ENCODE data around the gene ARHGEF11.

The ARHGEF11 gene

DNA sequence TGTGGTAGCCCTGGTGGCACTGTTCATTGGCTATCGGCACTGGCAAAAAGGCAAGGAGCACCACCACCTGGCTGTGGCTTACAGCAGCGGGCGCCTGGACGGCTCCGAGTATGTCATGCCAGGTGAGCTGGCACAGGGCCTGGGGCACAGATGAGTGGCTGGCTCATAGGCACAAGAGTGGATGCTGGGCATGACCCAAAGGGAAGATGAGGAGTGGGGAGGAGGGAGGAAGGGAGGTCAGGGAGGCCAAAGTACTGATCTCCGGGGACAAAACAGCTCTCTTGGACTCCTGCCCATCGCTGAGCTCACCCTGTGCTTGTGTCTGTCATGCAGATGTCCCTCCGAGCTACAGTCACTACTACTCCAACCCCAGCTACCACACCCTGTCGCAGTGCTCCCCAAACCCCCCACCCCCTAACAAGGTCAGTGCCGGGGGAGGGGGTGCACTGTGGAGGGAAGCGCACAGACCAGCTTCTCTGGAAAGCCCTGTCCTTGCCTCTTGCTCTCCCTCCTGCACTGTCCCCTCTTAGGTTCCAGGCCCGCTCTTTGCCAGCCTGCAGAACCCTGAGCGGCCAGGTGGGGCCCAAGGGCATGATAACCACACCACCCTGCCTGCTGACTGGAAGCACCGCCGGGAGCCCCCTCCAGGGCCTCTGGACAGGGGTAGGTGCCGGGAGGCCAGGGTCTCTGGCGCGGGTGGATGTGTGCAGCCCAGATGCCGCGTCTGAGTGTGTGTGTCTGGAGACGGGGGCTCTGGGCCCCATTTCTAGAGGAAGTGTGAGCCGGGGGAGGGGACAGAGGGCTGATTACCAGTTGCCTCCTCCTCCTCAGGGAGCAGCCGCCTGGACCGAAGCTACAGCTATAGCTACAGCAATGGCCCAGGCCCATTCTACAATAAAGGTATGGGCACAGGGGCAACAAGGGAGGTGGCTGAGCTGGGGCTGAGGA, 132.4 kb downstream of the ARHGEF11 start:
- in situ Hi-C loops (cut with MboI; ENCODE audit: low pct_unique_long_range_greater_than_20kb, low sequenced_read_pairs, unreplicated experiment), result no loop called here

DNA sequence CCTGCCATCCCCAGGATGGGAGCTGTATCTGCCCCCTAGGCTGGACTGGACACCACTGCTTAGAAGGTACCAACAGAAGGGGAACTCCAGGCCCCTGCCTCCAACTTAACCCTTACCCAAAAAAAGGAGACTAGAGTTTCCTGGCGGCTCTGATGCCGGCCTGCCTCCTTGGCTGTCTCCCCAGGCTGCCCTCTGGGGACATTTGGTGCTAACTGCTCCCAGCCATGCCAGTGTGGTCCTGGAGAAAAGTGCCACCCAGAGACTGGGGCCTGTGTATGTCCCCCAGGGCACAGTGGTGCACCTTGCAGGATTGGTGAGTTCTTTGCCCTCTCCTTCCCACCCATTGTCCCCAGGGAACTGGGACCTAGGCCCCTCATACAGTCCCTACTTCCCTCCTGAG, 133.2 kb downstream of the ARHGEF11 start:
- no peak for DNase-seq (ENCODE audit: low spot score)
- TF ChIP-seq, protein P1, sequence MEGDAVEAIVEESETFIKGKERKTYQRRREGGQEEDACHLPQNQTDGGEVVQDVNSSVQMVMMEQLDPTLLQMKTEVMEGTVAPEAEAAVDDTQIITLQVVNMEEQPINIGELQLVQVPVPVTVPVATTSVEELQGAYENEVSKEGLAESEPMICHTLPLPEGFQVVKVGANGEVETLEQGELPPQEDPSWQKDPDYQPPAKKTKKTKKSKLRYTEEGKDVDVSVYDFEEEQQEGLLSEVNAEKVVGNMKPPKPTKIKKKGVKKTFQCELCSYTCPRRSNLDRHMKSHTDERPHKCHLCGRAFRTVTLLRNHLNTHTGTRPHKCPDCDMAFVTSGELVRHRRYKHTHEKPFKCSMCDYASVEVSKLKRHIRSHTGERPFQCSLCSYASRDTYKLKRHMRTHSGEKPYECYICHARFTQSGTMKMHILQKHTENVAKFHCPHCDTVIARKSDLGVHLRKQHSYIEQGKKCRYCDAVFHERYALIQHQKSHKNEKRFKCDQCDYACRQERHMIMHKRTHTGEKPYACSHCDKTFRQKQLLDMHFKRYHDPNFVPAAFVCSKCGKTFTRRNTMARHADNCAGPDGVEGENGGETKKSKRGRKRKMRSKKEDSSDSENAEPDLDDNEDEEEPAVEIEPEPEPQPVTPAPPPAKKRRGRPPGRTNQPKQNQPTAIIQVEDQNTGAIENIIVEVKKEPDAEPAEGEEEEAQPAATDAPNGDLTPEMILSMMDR (IDR thresholded peaks at IDR 0.05; ENCODE audit: extremely low read depth, insufficient read depth, missing control alignments), result no peak
- in situ Hi-C loops (cut with MboI; ENCODE audit: low pct_unique_long_range_greater_than_20kb, low sequenced_read_pairs, unreplicated experiment), result no loop called here

More for the DNA sequence above, 132.4 kb downstream of the ARHGEF11 start:
- no peak for DNase-seq (ENCODE audit: low spot score)
- TF ChIP-seq, protein P1 (IDR thresholded peaks at IDR 0.05; ENCODE audit: extremely low read depth, insufficient read depth, missing control alignments), result no peak

DNA sequence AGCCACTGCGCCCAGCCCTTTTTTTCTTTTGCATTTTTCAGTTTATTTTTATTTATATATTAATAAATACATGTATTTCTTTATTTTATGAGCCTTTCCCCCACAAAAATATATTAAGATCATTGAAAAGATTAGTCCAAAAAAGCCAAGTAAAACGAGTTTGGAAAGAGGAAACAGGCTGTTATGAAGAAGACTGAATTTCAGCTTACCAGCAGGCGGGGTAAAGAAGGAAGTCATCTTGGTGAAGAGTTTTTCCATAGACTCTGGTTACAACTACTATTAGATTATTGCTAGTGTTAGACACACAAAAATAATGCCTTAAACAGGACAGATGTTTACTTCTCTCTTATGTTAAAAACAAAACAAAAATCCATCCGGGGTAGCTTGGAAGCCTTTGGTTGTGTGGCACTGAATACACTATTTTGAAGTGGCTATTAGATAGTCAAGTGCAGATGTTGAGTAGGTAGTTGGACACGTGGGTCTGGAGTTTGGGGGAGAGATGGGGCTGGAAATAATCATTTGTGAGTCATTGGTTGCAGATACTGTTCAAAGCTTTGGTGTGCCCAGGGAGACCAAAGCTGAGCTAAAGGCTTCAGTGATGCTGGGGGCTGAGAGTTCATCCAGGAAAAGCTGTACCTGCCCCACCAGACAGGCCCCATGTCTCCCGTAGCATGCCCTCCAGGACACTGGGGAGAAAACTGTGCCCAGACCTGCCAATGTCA, 133.8 kb downstream of the ARHGEF11 start:
- in situ Hi-C loops (cut with MboI; ENCODE audit: low pct_unique_long_range_greater_than_20kb, low sequenced_read_pairs, unreplicated experiment), result no loop called here
- TF ChIP-seq, protein P1 (IDR thresholded peaks at IDR 0.05; ENCODE audit: extremely low read depth, insufficient read depth, missing control alignments), result no peak
- DNase-seq (ENCODE audit: low spot score), result no peak

DNA sequence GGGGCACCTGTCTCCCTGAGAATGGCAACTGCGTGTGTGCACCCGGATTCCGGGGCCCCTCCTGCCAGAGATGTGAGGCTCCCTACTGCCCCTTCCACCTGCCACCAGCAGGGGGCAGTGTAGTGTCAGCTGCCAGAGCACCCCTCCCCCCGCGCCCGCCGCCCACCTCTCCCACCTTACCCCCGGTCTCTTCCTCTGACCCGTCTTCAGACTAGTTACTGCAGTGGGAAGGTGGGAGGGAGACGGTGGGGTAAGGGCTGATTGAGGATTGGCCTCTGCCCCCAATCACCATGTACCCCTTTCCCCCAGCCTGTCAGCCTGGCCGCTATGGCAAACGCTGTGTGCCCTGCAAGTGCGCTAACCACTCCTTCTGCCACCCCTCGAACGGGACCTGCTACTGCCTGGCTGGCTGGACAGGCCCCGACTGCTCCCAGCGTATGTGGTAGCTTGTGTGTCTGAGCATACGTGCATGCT, 135.2 kb downstream of the ARHGEF11 start:
- peak; percentile 83 for DNase-seq (ENCODE audit: low spot score)

DNA sequence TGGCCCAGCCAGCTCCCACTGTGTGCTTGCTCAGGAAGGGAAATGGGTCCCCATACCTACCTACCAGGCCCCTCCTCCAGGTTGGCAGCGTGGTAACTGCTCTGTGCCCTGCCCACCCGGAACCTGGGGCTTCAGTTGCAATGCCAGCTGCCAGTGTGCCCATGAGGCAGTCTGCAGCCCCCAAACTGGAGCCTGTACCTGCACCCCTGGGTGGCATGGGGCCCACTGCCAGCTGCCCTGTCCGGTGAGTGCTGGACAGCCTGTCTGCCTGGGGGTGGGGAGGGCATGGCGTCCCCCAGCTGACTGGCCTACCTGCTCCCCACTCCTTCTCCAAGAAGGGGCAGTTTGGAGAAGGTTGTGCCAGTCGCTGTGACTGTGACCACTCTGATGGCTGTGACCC, 135.9 kb downstream of the ARHGEF11 start:
- TF ChIP-seq, protein P1 (IDR thresholded peaks at IDR 0.05; ENCODE audit: extremely low read depth, insufficient read depth, missing control alignments), result no peak
- in situ Hi-C loops (cut with MboI; ENCODE audit: low pct_unique_long_range_greater_than_20kb, low sequenced_read_pairs, unreplicated experiment), result no loop called here
- no peak for DNase-seq (ENCODE audit: low spot score)

More for the DNA sequence above, 135.2 kb downstream of the ARHGEF11 start:
- TF ChIP-seq, protein P1 (IDR thresholded peaks at IDR 0.05; ENCODE audit: extremely low read depth, insufficient read depth, missing control alignments), result peak; percentile 78
- in situ Hi-C loops (cut with MboI; ENCODE audit: low pct_unique_long_range_greater_than_20kb, low sequenced_read_pairs, unreplicated experiment), result no loop called here

DNA sequence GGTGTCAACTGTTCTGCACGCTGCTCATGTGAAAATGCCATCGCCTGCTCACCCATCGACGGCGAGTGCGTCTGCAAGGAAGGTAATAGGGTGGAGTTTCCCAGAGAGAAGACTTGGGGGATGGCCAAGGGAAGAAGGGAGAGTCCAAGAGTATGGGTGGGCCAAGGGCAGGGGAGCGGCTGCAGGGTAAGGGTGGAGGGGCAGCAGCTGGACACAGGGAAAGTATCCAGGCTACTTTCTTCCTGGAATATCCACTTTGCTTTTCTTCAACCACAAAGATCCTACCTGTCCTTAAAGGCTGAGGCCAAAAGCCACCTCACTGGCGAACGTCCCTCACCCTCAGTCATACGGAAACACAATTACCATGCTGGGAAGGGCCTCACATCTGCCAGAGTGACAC, 136.6 kb downstream of the ARHGEF11 start:
- in situ Hi-C loops (cut with MboI; ENCODE audit: low pct_unique_long_range_greater_than_20kb, low sequenced_read_pairs, unreplicated experiment), result no loop called here
- no peak for DNase-seq (ENCODE audit: low spot score)
- TF ChIP-seq, protein P1 (IDR thresholded peaks at IDR 0.05; ENCODE audit: extremely low read depth, insufficient read depth, missing control alignments), result no peak
